ENCODE results near the gene GFPT2.

Gene GFPT2

GRCh38 chr5:180341595-180341994, 11.5 kb downstream of the GFPT2 start:
- no peak for TF ChIP-seq CTCF (IDR thresholded peaks at IDR 0.05; ENCODE audit: insufficient read depth, low read depth, low read length, missing control alignments)
- no peak overlapping the region for H3K4me3 ChIP-seq (ENCODE audit: low read length)
- DNase-seq (ENCODE audit: low read depth), result no peak

GRCh38 chr5:180340856-180341255, 12.3 kb downstream of the GFPT2 start:
- no peak overlapping the region for H3K4me3 ChIP-seq (ENCODE audit: low read length)
- no peak for TF ChIP-seq CTCF (IDR thresholded peaks at IDR 0.05; ENCODE audit: insufficient read depth, low read depth, low read length, missing control alignments)
- DNase-seq (ENCODE audit: low read depth), result no peak

- no peak overlapping the region for H3K4me3 ChIP-seq (ENCODE audit: low read length)
- no peak for DNase-seq (ENCODE audit: low read depth)
- TF ChIP-seq CTCF (IDR thresholded peaks at IDR 0.05; ENCODE audit: insufficient read depth, low read depth, low read length, missing control alignments), result no peak
These were observed 13.5 kb downstream of the GFPT2 start for GRCh38 chr5:180339583-180340183.

- no peak for TF ChIP-seq CTCF (IDR thresholded peaks at IDR 0.05; ENCODE audit: insufficient read depth, low read depth, low read length, missing control alignments)
- H3K4me3 ChIP-seq (ENCODE audit: low read length), result no peak overlapping the region
- DNase-seq (ENCODE audit: low read depth), result no peak
These were observed 15.0 kb downstream of the GFPT2 start for GRCh38 chr5:180338001-180338707.

GRCh38 chr5:180336234-180337020, 16.7 kb downstream of the GFPT2 start:
- no peak overlapping the region for H3K4me3 ChIP-seq (ENCODE audit: low read length)
- DNase-seq (ENCODE audit: low read depth), result no peak
- TF ChIP-seq CTCF (IDR thresholded peaks at IDR 0.05; ENCODE audit: insufficient read depth, low read depth, low read length, missing control alignments), result no peak

- no peak overlapping the region for H3K4me3 ChIP-seq (ENCODE audit: low read length)
- TF ChIP-seq CTCF (IDR thresholded peaks at IDR 0.05; ENCODE audit: insufficient read depth, low read depth, low read length, missing control alignments), result no peak
- no peak for DNase-seq (ENCODE audit: low read depth)
These were observed 17.4 kb downstream of the GFPT2 start for GRCh38 chr5:180335614-180336233.

Measured in epithelial cell of esophagus (primary cell).